HEK293 (cell line): ENCODE results near the gene IREB2.

ENCODE experiments used
- CTCF ChIA-PET: fragments of 350-600 bp; formaldehyde crosslinking; extraction: SDS; loops from one replicate; lab custom pipeline; 2021; ENCODE audit warnings: antibody characterized with exemption; lab: Yijun Ruan, JAX
- POLR2A ChIA-PET: fragments of 300-600 bp; formaldehyde crosslinking; extraction: SDS; loops from one replicate; lab custom pipeline; 2020; ENCODE audit warnings: antibody characterized with exemption, inconsistent platforms; lab: Yijun Ruan, JAX
- H3K27ac ChIP-seq: fragments of 200-500 bp; sonication (Bioruptor generic); 2 replicates; pipeline ENCODE4 v1.5.1; 2014; ENCODE audit warnings: low read depth, low read length, control low read depth, inconsistent platforms; ENCODE audit errors: extremely low read depth
- H3K36me3 ChIP-seq, 2 experiments: fragments of 200-500 bp in 1 of 2; sonication (Bioruptor generic) in 1 of 2; 1 replicate in 1 of 2; 2 replicates in 1 of 2; pipeline ENCODE4 v1.5.1; 2014 to 2017; ENCODE audit warnings: inconsistent platforms in 2 of 2, low read length in 2 of 2; ENCODE audit not compliant: control insufficient read depth in 2 of 2, insufficient read depth in 1 of 2
- H3K4me1 ChIP-seq: fragments of 200-500 bp; sonication (Bioruptor generic); 2 replicates; pipeline ENCODE4 v1.5.1; 2014; ENCODE audit warnings: mild to moderate bottlenecking, low read length, inconsistent platforms; ENCODE audit not compliant: control insufficient read depth, insufficient read depth
- H3K4me3 ChIP-seq: 2 replicates; pipeline ENCODE4 v1.5.1; 2011; ENCODE audit warnings: low read depth, mild to moderate bottlenecking, control low read depth, low read length, moderate library complexity
- H3K9me3 ChIP-seq: fragments of 200-500 bp; sonication (Bioruptor generic); 2 replicates; pipeline ENCODE4 v1.5.1; 2014; ENCODE audit warnings: low read depth, low read length, inconsistent platforms; ENCODE audit not compliant: control insufficient read depth, insufficient read depth
- EGR2 ChIP-seq: fragments of 450-650 bp; formaldehyde crosslinking; IDR thresholded peaks from 2 replicates; pipeline ENCODE4 v1.5.1; 2016; ENCODE audit warnings: low read depth, missing biosample characterization, missing genetic modification characterization
- ELK4 ChIP-seq: IDR thresholded peaks from 2 replicates; pipeline ENCODE4 v1.6.1; 2011; ENCODE audit warnings: mild to moderate bottlenecking, low read depth, low read length, borderline replicate concordance
- GLI2 ChIP-seq: fragments of 450-650 bp; formaldehyde crosslinking; IDR thresholded peaks from 2 replicates; pipeline ENCODE4; 2017; ENCODE audit warnings: missing biosample characterization, missing genetic modification characterization, low read depth, borderline replicate concordance
- MZF1 ChIP-seq: fragments of 450-650 bp; formaldehyde crosslinking; IDR thresholded peaks from 2 replicates; pipeline ENCODE4 v1.5.1; 2017; ENCODE audit warnings: missing biosample characterization, missing genetic modification characterization, borderline replicate concordance
- SCRT1 ChIP-seq: fragments of 450-650 bp; formaldehyde crosslinking; IDR thresholded peaks from 2 replicates; pipeline ENCODE4 v1.5.1; 2016; ENCODE audit warnings: missing biosample characterization, missing genetic modification characterization, borderline replicate concordance
- SETDB1 ChIP-seq: IDR thresholded peaks from one replicate; pipeline ENCODE4 v1.6.1; 2017; ENCODE audit warnings: mild to moderate bottlenecking, low read length, moderate library complexity, mixed read lengths; ENCODE audit not compliant: insufficient read length
- ZBTB1 ChIP-seq: fragments of 450-650 bp; formaldehyde crosslinking; IDR thresholded peaks from 2 replicates; pipeline ENCODE4 v1.5.1; 2016; ENCODE audit warnings: missing biosample characterization, missing genetic modification characterization
- ZBTB11 ChIP-seq: fragments of 450-650 bp; formaldehyde crosslinking; conservative IDR thresholded peaks from 2 replicates; pipeline ENCODE4 v1.5.1; 2016; ENCODE audit warnings: low read depth, missing biosample characterization, missing genetic modification characterization
- ZNF155 ChIP-seq: fragments of 450-650 bp; formaldehyde crosslinking; IDR thresholded peaks from 2 replicates; pipeline ENCODE4 v1.5.1; 2016; ENCODE audit warnings: missing biosample characterization, missing genetic modification characterization
- ZNF202 ChIP-seq: fragments of 450-650 bp; formaldehyde crosslinking; IDR thresholded peaks from 2 replicates; pipeline ENCODE4 v1.5.1; 2016; ENCODE audit warnings: missing biosample characterization, missing genetic modification characterization, borderline replicate concordance
- ZNF239 ChIP-seq: fragments of 450-650 bp; formaldehyde crosslinking; IDR thresholded peaks from 2 replicates; pipeline ENCODE4 v1.5.1; 2016; ENCODE audit warnings: missing biosample characterization, missing genetic modification characterization
- ZNF350 ChIP-seq: fragments of 450-650 bp; formaldehyde crosslinking; IDR thresholded peaks from 2 replicates; pipeline ENCODE4 v1.5.0; 2017; ENCODE audit warnings: missing biosample characterization, mild to moderate bottlenecking, missing genetic modification characterization
- ZNF362 ChIP-seq: fragments of 450-650 bp; formaldehyde crosslinking; IDR thresholded peaks from 2 replicates; pipeline ENCODE4 v1.5.1; 2016; ENCODE audit warnings: missing biosample characterization, missing genetic modification characterization
- ZNF37A ChIP-seq: fragments of 450-650 bp; IDR thresholded peaks from 2 replicates; pipeline ENCODE4 v1.5.1; 2018; ENCODE audit warnings: missing biosample characterization, missing genetic modification characterization
- ZNF394 ChIP-seq: fragments of 450-650 bp; formaldehyde crosslinking; IDR thresholded peaks from 2 replicates; pipeline ENCODE4 v1.5.1; 2016; ENCODE audit warnings: missing biosample characterization, missing genetic modification characterization, mild to moderate bottlenecking, moderate library complexity, borderline replicate concordance
- ZNF423 ChIP-seq: fragments of 450-650 bp; formaldehyde crosslinking; IDR thresholded peaks from 2 replicates; pipeline ENCODE4 v1.5.1; 2016; ENCODE audit warnings: missing biosample characterization, missing genetic modification characterization
- ZNF433 ChIP-seq: fragments of 450-650 bp; formaldehyde crosslinking; IDR thresholded peaks from 2 replicates; pipeline ENCODE4 v1.5.1; 2016; ENCODE audit warnings: missing biosample characterization, missing genetic modification characterization, low read depth
- ZNF473 ChIP-seq: fragments of 450-650 bp; formaldehyde crosslinking; IDR thresholded peaks from 2 replicates; pipeline ENCODE4 v1.5.1; 2017; ENCODE audit warnings: missing biosample characterization, missing genetic modification characterization
- ZNF610 ChIP-seq: fragments of 450-650 bp; formaldehyde crosslinking; IDR thresholded peaks from 2 replicates; pipeline ENCODE4 v1.5.1; 2016; ENCODE audit warnings: missing biosample characterization, missing genetic modification characterization, borderline replicate concordance
- ZNF639 ChIP-seq: fragments of 450-650 bp; formaldehyde crosslinking; IDR thresholded peaks from 2 replicates; pipeline ENCODE4 v1.5.1; 2016; ENCODE audit warnings: missing biosample characterization, missing genetic modification characterization

IREB2 gene

DNA sequence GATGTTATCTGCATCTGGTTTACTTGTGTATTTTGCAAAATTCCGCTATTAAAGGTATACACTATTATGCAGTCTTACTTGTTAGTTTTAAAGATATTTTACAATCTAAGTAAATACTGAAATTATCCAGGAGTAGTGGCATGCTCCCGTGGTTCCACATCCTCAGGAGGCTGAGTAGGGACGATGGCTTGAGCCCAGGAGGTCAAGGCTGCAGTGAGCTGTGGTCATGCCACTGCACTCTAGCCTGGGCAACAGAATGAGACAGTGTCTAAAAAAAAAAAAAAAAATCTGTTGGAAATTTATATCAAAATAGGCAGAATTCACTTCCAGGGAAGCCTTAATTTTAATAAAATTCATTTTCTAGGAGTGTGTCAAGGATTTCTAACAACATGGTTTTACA lies 41.6 kb downstream of the IREB2 start:
- ChIA-PET POLR2A (interaction anchor here (1.6 kb wide), 1 partner anchor 42 kb away, joined by 4 read pairs; the partner anchor contains the start of gene IREB2), CTCF (interaction anchor here (0.6 to 1.8 kb wide), 3 partner anchors 11 to 104 kb away, joined by 3 to 5 read pairs (median 3); no protein-coding TSS in a partner anchor)
- TF ChIP-seq ZNF394 (tag by site-specific recombination) (no peak), ZNF610 (no peak), GLI2 (tag by site-specific recombination) (no peak), ZBTB1 (tag by site-specific recombination) (no peak), ZBTB11 (tag by site-specific recombination) (no peak), ZNF37A (tag by site-specific recombination) (no peak), ELK4 (no peak), ZNF202 (tag by site-specific recombination) (no peak), SETDB1 (no peak), ZNF423 (tag by site-specific recombination) (no peak), ZNF473 (tag by site-specific recombination) (no peak), ZNF639 (tag by site-specific recombination) (no peak), EGR2 (no peak), ZNF239 (tag by site-specific recombination) (no peak), ZNF155 (no peak), SCRT1 (tag by site-specific recombination) (no peak), ZNF362 (tag by site-specific recombination) (no peak), ZNF350 (tag by site-specific recombination) (no peak), MZF1 (tag by site-specific recombination) (no peak), ZNF433 (tag by site-specific recombination) (no peak)
- Histone ChIP-seq H3K4me3 (no peak overlapping the region), H3K36me3 (peaks cover 81 to 88% of the 10 kb centered on the region in 2 experiments), H3K9me3 (no peaks in the 10 kb centered on the region), H3K27ac (no peak overlapping the region), H3K4me1 (no peaks in the 10 kb centered on the region)
